ENCODE data around the gene SLC38A10. TPM values are rescaled to one million over a fixed set of nuclear protein-coding genes. Genes with fewer than 3 reads are reported as not detected.

SLC38A10 gene
- polyA plus RNA-seq, 12 donors, result 32.7 to 57.4 (median 40.4) TPM; not detected in 1

DNA sequence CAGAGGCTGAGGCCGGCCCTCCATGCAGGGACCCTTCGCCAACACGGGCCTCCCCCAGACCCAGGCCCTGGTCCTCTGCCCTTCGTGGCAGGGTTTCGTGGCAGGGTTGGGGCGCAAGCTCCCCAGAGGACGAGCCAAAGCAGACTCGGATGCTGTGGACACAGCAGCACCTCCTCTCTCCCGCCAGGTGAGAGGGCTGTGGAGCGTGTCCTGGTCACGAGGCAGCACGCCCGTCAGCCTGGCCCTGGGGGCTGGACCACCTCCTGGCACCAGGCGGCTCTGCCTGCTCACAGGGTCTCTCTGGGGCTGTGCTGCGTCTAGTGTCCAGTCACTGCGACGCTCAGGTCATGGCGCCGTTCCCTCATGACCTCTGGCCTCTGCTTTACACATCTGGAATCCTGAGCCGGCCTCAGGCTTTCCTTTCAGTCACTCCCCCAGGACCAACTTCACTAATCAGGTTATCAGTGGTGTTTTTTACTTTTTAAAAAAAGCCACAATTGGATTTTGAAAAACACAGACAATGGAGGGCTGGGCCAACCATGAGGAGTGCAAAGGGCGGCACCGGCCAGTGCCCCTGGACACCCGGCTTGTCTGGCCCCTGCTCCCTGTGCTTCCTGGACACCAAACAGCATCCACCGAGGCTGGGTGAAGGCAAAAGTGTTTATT is 50.6 kb downstream of the SLC38A10 start:
- no peak for DNase-seq

DNA sequence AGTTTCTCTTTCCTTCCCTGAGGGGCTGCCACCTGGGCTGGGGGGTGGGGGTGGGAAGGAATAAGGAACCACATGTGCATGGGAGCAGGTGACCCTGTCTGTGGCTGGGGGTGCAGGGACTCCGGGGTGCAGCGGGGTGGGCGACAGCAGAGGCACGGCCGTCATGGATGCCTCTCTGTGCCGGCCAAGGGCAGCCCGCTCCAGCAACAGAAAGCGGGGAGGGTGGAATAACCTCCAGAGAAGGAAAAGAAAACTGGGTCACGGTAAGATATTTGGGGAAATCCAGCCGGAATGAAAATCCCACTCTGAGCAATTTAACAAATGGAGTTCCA is 51.8 kb downstream of the SLC38A10 start:
- DNase-seq, result no peak

GRCh38 chr17:81242421-81243332 is 52.4 kb downstream of the SLC38A10 start:
- no peak for DNase-seq

DNA sequence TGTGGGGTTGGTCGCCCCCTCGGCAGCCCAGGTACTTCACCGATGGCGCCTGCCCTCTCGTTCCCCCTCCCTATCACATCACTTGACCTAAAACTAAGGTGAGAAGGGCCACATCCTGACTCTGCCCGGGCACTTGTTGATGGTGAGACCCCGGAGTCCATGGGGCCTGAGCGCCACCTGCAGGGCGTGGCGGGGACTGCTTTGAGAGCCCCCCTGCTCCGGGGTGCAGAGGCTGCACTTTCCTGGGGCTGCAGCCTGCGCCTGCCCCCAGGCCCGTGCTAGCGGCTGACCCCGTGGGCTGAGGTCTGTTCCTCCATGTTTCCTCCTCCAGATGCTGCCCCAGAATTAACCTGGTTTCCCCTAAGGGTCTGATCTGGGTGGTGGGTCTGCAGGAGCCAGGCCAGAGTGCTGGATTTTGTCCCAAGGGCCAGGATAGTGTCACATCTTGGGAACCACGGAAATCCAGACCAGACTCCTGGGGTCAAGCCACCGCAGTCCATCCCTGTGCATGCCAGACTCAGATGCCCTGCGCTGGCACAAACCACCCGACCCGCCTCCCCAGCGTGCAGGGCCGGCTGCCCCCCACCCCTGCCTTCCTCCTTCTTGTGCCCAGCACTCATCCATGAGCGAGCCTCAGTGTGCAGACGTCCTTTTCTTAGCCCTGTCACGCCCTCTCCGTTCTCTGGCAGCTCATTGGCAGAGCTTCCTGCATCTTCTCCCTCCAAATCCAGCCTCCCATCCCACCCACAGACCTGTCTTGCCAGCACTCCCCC is 53.3 kb downstream of the SLC38A10 start:
- no peak for DNase-seq

GRCh38 chr17:81241203-81241602 is 53.9 kb downstream of the SLC38A10 start:
- DNase-seq, result no peak

- DNase-seq, result no peak
These were observed 54.3 kb downstream of the SLC38A10 start for GRCh38 chr17:81240761-81241160.

GRCh38 chr17:81239714-81240555 is 55.2 kb downstream of the SLC38A10 start:
- DNase-seq, result no peak

- peak; percentile 100 for DNase-seq
These were observed 56.0 kb downstream of the SLC38A10 start, which contains the start of the genes NDUFAF8 and TEPSIN for GRCh38 chr17:81238815-81239713. Gene NDUFAF8 (plus strand): TSS chr17:81239318. CDS start chr17:81239364, 46 bp downstream. Gene TEPSIN (minus strand): TSS chr17:81239055. CDS start chr17:81239033, 22 bp downstream.

GRCh38 chr17:81238490-81238814 is 56.7 kb downstream of the SLC38A10 start:
- DNase-seq, result no peak

DNA sequence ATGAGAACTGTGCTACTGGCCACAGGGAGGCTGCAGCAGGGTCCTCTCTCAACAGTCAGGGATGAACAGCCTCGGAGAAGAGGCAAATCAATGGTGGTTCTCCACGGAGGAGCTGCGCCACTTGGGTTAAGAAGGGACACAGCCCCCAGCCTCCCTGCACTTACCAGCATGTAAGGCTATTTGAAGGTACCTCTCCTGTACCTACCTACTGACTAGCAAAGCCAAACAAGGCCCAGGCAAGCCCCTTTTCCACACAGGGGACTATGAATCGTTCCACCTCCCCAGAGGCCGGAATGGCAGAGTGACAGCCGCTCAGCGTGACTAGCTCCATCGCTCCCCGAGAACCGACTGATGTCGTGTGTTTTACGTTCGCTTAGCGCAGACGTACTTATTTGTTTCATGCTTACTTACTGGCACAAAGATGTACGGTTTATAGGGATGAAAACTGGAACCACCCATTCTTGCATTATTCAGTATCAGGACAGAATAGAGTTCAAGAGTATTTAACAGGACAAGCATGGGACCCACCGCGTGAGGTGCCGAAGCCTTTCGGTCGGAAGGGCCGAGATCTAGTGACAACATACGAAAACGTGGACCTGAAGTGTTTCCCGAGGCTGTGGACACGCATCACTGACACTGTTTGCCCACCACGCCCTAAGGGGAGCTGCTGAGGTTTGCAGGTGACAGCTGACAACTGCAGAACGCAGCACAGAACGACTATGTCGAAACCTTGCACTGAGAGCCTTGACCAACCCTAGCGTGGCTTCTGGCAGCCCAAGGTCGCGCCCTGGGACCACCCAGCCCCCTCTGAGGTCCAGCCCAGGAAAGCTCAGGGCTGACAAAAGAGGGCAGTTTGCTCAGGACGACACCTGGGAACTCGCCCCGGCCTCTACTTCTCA is 57.3 kb downstream of the SLC38A10 start:
- DNase-seq, result no peak

DNA sequence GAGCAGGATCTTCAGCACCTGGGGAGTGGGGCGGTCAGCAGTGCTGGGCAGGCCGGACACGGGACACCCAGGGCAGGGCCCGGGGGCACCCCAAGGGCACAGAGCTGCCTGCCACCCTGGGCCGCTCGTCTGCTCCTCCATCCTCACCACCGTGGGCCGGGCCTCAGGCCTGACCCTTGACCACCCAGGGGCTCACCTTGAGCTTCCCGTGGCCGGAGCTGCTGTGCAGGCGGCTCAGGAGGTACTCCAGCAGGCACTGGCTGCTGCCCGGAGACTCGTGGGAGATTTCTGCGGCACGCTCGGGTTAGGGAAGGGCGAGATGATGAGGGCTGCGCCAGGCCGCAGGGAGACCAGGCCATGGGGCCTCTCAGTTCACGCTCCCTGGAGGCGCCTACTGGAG is 58.3 kb downstream of the SLC38A10 start:
- DNase-seq, result no peak

DNA sequence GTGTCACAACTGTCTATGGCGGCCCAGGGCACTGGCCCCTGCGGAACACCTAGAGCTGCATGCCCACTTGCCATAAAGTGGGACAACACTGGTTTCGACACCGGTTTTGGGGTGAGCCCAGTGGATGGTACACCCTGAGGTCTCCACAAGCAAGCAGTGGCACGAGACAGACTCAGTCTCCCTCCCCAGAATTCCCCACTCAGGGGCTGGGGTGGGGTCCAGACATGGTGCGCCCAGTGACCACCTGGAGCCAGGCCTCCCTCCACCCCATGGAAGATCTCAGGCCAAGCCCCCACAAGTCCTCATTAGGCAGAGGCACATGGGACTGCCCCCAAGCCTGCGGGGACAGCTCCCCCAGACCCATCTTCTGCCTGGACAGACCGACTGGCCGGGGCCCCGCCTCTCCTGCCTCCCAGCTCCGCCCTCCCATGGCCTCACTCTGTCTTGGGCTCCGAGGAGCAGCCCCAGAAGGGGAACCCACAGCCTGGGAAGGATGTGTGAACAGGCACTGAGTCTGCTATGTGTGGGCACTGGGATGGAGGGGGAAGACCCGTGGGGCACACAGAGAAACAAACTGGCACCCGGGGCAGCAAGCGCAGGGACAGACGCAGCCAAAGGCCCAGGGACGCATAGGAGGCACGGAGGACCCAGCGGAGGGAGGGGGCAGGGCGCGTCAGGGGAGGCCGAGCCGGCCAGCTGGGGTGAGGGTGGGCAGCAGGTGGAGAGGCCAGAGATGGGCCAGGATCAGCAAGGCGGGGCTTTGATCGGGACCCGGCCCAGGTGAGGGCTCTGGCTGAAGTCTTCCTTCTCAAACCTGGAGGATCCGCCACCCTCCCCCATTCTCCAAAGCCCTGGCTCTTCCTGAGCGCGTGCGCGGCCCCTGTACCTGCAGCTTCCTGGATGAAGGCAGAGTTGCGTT is 59.0 kb downstream of the SLC38A10 start:
- DNase-seq, result no peak

- no peak for DNase-seq
These were observed 59.9 kb downstream of the SLC38A10 start for GRCh38 chr17:81234940-81235821.

DNA sequence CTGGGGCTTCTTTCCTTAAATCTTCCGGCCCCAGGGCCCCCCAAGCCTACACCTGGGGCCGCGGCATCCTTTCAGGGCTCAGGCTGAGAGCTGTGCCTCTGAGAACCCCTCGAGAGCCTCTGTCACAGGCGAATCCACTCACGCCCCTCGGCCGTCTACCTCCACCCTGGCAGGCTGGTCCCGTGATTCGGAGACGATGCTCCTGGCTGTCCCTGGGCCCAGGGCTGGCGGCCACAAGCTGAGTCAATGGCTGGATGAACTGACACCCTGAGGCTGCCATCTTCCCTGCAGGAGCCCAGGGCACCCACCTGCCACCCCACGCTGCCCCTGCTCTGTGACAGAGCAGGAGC is 60.6 kb downstream of the SLC38A10 start:
- no peak for DNase-seq

DNA sequence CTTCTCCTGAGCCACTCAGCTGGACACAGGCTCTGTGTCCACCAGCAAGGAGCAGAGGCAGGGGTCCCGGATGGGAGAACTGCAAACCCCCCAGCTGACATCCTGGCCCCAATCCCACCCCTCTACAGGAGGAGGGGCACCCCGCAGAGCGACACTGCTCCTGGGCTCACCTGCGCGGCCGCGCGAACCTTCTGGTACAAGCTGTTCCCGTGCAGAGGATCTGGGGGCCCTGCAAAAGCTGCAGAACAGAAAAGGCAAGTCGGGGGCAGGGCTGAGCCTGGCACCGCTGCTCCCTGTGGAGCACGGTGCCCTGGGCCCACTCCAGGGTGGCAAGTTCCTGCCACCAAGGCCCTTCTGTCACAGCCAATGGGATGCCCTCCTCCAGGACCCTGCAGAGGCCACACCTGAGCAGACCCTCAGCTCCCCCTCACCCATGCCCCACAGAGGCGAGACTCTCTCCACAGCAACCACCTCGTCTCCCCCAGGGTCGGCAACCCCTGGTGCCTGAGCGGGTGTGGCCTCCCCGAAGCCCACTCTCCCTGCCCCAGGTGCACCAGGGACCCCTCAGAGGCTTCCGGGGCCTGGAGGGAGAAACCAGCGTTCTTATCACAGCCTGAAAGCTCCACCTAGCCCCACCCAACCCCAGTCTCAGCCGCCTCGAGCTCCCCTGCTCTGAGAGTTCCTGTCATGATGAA is 61.1 kb downstream of the SLC38A10 start:
- DNase-seq, result no peak

GRCh38 chr17:81233316-81233715 is 61.8 kb downstream of the SLC38A10 start:
- DNase-seq, result no peak

Data from muscle of arm (tissue), 12 donors.